HepG2 (cell line): ENCODE data around the gene RNF10. TPM values are rescaled to one million over a fixed set of nuclear protein-coding genes. Genes with fewer than 3 reads are reported as not detected.

Experiments
- ATF7 ChIP-seq, 2 experiments: fragments of 450-650 bp in 1 of 2; sonication (generic) in 1 of 2; formaldehyde crosslinking in 1 of 2; IDR thresholded peaks; 2 replicates each; pipeline versions ENCODE4 v1.4.0 to v1.6.1; 2016 to 2020; ENCODE audit warnings: antibody characterized with exemption in 1 of 2, mild to moderate bottlenecking in 1 of 2, missing genetic modification reagents in 1 of 2
- DNMT1 ChIP-seq: sonication (generic); formaldehyde crosslinking; IDR thresholded peaks from 2 replicates; pipeline ENCODE4 v1.5.1; 2020; ENCODE audit warnings: mild to moderate bottlenecking, missing genetic modification reagents
- ELF1 ChIP-seq: sonication (generic); formaldehyde crosslinking; IDR thresholded peaks from 2 replicates; pipeline ENCODE4 v1.4.0; 2020; ENCODE audit warnings: missing genetic modification reagents
- HDAC1 ChIP-seq: sonication (generic); formaldehyde crosslinking; IDR thresholded peaks from 2 replicates; pipeline ENCODE4 v1.5.1; 2020; ENCODE audit warnings: mild to moderate bottlenecking, missing genetic modification reagents
- HNF4A ChIP-seq: sonication (generic); formaldehyde crosslinking; IDR thresholded peaks from 2 replicates; pipeline ENCODE4 v1.4.0; 2020; ENCODE audit warnings: missing genetic modification reagents
- NAIF1 ChIP-seq: sonication (generic); formaldehyde crosslinking; IDR thresholded peaks from 2 replicates; pipeline ENCODE4 v1.5.0; 2020; ENCODE audit warnings: mild to moderate bottlenecking, missing genetic modification reagents, borderline replicate concordance
- NR1H2 ChIP-seq: sonication (generic); formaldehyde crosslinking; IDR thresholded peaks from 2 replicates; pipeline ENCODE4 v1.8.1; 2022; ENCODE audit warnings: low read depth, missing genetic modification reagents, borderline replicate concordance
- PAWR ChIP-seq: sonication (generic); formaldehyde crosslinking; IDR thresholded peaks from 2 replicates; pipeline ENCODE4 v1.4.0; 2020; ENCODE audit warnings: missing genetic modification reagents, mild to moderate bottlenecking, borderline replicate concordance
- SP1 ChIP-seq, 2 experiments: fragments of 450-650 bp in 1 of 2; sonication (generic) in 1 of 2; formaldehyde crosslinking in 1 of 2; IDR thresholded peaks; 2 replicates each; pipeline versions ENCODE4 v1.4.0 to v1.6.1; 2016 to 2020; ENCODE audit warnings: missing genetic modification reagents in 1 of 2
- ZNF34 ChIP-seq: sonication (generic); formaldehyde crosslinking; IDR thresholded peaks from 2 replicates; pipeline ENCODE4 v1.4.0; 2020; ENCODE audit warnings: mild to moderate bottlenecking, missing genetic modification reagents, borderline replicate concordance
- ZNF572 ChIP-seq: sonication (generic); formaldehyde crosslinking; IDR thresholded peaks from 2 replicates; pipeline ENCODE4 v1.5.1; 2020; ENCODE audit warnings: mild to moderate bottlenecking, missing genetic modification reagents
- ZNF678 ChIP-seq: sonication (generic); formaldehyde crosslinking; IDR thresholded peaks from 2 replicates; pipeline ENCODE4 v1.4.0; 2020; ENCODE audit warnings: mild to moderate bottlenecking, missing genetic modification reagents
- ZNF703 ChIP-seq: sonication (generic); formaldehyde crosslinking; IDR thresholded peaks from 2 replicates; pipeline ENCODE4 v1.5.1; 2020; ENCODE audit warnings: missing genetic modification reagents, mild to moderate bottlenecking, moderate library complexity, borderline replicate concordance
- ZNF720 ChIP-seq: sonication (generic); formaldehyde crosslinking; IDR thresholded peaks from 2 replicates; pipeline ENCODE4 v1.4.0; 2020; ENCODE audit warnings: missing genetic modification reagents
- ZNF772 ChIP-seq: sonication (generic); formaldehyde crosslinking; IDR thresholded peaks from 2 replicates; pipeline ENCODE4 v1.5.0; 2020; ENCODE audit warnings: mild to moderate bottlenecking, missing genetic modification reagents
- polyA plus RNA-seq, 8 experiments: library from polyadenylated mRNA; depleted of rRNA in 3 of 8; stranded (reverse) in 7 of 8; unstranded in 1 of 8; fragments of >200 nt; fragmentation: Illumina TruSeq in 4 of 8; extraction: Trizol in 4 of 8; gene quantifications; 2 replicates each; pipeline versions ENCODE4 v1.2.1 to v1.2.3, GENCODE V29; 2011 to 2016; ENCODE audit warnings: low read depth in 4 of 8, missing spikeins in 1 of 8, mixed read lengths in 1 of 8; ENCODE audit not compliant: insufficient read depth in 1 of 8
- total RNA-seq, 5 experiments: library from RNA; depleted of rRNA; stranded (reverse); fragments of >200 nt; fragmentation: Illumina TruSeq; extraction: Trizol; gene quantifications; 2 replicates each; pipeline ENCODE4 v1.2.3, GENCODE V29; 2016; ENCODE audit warnings: low read depth in 1 of 5
- TF ChIP-seq, protein P1 (sequence below): sonication (generic); formaldehyde crosslinking; IDR thresholded peaks from 2 replicates; pipeline ENCODE4 v1.8.1; 2023; ENCODE audit warnings: mild to moderate bottlenecking, missing genetic modification reagents
- TF ChIP-seq, protein P2 (sequence below): sonication (generic); formaldehyde crosslinking; IDR thresholded peaks from 2 replicates; pipeline ENCODE4 v1.5.0; 2020; ENCODE audit warnings: missing genetic modification reagents
- TF ChIP-seq, protein P3 (sequence below): sonication (generic); formaldehyde crosslinking; IDR thresholded peaks from 2 replicates; pipeline ENCODE4 v1.8.1; 2022; ENCODE audit warnings: mild to moderate bottlenecking, missing genetic modification reagents
- TF ChIP-seq, protein P4 (sequence below): sonication (generic); formaldehyde crosslinking; IDR thresholded peaks from 2 replicates; pipeline ENCODE4 v1.4.0; 2020; ENCODE audit warnings: mild to moderate bottlenecking, missing genetic modification reagents
- TF ChIP-seq, protein P5 (sequence below): sonication (generic); formaldehyde crosslinking; IDR thresholded peaks from 2 replicates; pipeline ENCODE4 v1.5.1; 2020; ENCODE audit warnings: missing genetic modification reagents, mild to moderate bottlenecking, borderline replicate concordance
- TF ChIP-seq, protein P6 (sequence below): sonication (generic); IDR thresholded peaks from 2 replicates; pipeline ENCODE4 v1.6.1; 2016; ENCODE audit warnings: low read depth, borderline replicate concordance

The RNF10 gene
- total and polyA plus RNA-seq, 2 of the 13 experiments (the other 11 are each of a cell fraction or from before 2014, with no cell fraction given) = 62.5 to 88.0 TPM

DNA sequence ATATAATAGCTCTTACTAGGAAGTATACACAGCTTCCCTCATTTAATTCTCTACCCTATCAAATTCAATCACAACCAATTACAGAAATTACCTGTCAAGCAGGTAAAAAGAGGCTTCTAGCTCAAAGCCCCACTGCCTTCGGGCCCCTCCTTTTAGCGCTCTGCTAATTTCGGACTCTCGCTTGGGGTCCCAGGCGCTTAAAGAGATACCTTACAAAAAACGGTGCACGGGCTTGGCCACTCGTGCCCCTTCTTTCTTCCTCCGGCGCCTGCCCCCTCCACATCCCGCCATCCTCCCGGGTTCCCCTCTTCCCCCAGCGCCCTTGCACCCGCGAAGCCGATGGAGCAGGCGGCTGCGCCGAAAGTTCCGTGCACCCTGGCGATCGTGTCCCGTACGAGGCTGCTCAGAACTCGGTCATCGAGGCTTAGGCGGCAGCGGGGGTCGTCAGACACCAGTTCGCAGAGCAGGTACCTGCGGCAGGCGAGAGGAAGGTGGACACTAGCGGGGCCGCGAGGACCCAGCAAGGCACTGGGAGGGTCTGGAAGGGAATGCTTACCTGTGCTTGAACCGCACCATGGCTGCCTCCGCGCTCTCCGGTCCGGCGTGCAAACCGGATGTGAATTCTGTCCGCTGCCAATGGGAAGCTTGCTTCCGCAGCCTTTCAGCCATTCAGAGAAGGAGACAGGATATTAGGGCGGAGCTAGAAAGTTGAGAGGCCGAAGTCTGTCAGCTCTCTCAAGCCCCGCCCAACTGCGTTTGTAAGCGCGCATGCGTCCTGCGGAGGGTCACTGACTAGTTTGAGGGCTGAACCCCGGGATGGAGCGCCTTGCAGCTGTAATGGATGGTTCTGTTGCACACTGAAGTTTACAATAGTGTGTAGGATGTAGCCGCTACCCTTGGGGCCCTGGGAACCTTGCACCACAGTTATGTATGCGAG is 46.9 kb downstream of the RNF10 start, which contains the start of gene POP5 (continued):
- TF ChIP-seq, protein P1, sequence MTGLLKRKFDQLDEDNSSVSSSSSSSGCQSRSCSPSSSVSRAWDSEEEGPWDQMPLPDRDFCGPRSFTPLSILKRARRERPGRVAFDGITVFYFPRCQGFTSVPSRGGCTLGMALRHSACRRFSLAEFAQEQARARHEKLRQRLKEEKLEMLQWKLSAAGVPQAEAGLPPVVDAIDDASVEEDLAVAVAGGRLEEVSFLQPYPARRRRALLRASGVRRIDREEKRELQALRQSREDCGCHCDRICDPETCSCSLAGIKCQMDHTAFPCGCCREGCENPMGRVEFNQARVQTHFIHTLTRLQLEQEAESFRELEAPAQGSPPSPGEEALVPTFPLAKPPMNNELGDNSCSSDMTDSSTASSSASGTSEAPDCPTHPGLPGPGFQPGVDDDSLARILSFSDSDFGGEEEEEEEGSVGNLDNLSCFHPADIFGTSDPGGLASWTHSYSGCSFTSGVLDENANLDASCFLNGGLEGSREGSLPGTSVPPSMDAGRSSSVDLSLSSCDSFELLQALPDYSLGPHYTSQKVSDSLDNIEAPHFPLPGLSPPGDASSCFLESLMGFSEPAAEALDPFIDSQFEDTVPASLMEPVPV (CRISPR knock-in tag) = 0 out of 2 replicates have a peak, but pooled peaks have one; percentile 41
- TF ChIP-seq ZNF34 (CRISPR knock-in tag) (no peak), DNMT1 (CRISPR knock-in tag) (0 out of 2 replicates have a peak, but pooled peaks have one; percentile 49), ZNF572 (peak; percentile 25; the same call in 1 of the 2 replicates), ZNF703 (no peak), ZNF772 (CRISPR knock-in tag) (peak; percentile 90; the same call in 1 of the 2 replicates), SP1 (IDR thresholded peaks at IDR 0.05) (no peak), SP1 (CRISPR knock-in tag; IDR thresholded peaks at IDR 0.05) (peak; percentile 51; the same call in 1 of the 2 replicates), ZNF678 (CRISPR knock-in tag) (no peak), ZNF720 (CRISPR knock-in tag) (0 out of 2 replicates have a peak, but pooled peaks have one; percentile 12), HDAC1 (CRISPR knock-in tag) (peak; percentile 84), NAIF1 (no peak), HNF4A (peak; percentile 49), NR1H2 (CRISPR knock-in tag) (no peak), PAWR (CRISPR knock-in tag) (no peak), ATF7 (IDR thresholded peaks at IDR 0.05) (no peak), ATF7 (CRISPR knock-in tag; IDR thresholded peaks at IDR 0.05) (no peak; the same call in 1 of the 2 replicates), ELF1 (peak; percentile 74)
- TF ChIP-seq, protein P2, sequence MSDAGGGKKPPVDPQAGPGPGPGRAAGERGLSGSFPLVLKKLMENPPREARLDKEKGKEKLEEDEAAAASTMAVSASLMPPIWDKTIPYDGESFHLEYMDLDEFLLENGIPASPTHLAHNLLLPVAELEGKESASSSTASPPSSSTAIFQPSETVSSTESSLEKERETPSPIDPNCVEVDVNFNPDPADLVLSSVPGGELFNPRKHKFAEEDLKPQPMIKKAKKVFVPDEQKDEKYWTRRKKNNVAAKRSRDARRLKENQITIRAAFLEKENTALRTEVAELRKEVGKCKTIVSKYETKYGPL (CRISPR knock-in tag) = no peak
- TF ChIP-seq, protein P3, sequence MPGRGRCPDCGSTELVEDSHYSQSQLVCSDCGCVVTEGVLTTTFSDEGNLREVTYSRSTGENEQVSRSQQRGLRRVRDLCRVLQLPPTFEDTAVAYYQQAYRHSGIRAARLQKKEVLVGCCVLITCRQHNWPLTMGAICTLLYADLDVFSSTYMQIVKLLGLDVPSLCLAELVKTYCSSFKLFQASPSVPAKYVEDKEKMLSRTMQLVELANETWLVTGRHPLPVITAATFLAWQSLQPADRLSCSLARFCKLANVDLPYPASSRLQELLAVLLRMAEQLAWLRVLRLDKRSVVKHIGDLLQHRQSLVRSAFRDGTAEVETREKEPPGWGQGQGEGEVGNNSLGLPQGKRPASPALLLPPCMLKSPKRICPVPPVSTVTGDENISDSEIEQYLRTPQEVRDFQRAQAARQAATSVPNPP (CRISPR knock-in tag) = no peak
- TF ChIP-seq, protein P4, sequence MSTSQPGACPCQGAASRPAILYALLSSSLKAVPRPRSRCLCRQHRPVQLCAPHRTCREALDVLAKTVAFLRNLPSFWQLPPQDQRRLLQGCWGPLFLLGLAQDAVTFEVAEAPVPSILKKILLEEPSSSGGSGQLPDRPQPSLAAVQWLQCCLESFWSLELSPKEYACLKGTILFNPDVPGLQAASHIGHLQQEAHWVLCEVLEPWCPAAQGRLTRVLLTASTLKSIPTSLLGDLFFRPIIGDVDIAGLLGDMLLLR (CRISPR knock-in tag) = no peak; the same call in 1 of the 2 replicates
- TF ChIP-seq, protein P5, sequence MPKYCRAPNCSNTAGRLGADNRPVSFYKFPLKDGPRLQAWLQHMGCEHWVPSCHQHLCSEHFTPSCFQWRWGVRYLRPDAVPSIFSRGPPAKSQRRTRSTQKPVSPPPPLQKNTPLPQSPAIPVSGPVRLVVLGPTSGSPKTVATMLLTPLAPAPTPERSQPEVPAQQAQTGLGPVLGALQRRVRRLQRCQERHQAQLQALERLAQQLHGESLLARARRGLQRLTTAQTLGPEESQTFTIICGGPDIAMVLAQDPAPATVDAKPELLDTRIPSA (CRISPR knock-in tag) = no peak
- TF ChIP-seq, protein P6, sequence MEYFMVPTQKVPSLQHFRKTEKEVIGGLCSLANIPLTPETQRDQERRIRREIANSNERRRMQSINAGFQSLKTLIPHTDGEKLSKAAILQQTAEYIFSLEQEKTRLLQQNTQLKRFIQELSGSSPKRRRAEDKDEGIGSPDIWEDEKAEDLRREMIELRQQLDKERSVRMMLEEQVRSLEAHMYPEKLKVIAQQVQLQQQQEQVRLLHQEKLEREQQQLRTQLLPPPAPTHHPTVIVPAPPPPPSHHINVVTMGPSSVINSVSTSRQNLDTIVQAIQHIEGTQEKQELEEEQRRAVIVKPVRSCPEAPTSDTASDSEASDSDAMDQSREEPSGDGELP = no peak
